OCI-LY1 (cell line): Measurements from ENCODE around the gene TNFSF13.

ENCODE experiments used
- CTCF ChIP-seq: fragments of 200-600 bp; sonication (generic), shearing (Covaris generic); IDR thresholded peaks from 2 replicates; pipeline ENCODE4 v1.5.1; 2017; ENCODE audit warnings: mild to moderate bottlenecking, antibody characterized with exemption, low read length, moderate library complexity, mixed read lengths
- EZH2 ChIP-seq: fragments of 200-600 bp; sonication (generic), shearing (Covaris generic); IDR thresholded peaks from 2 replicates; pipeline ENCODE4 v1.8.0; 2017; ENCODE audit warnings: borderline replicate concordance, mixed run types, mild to moderate bottlenecking, antibody characterized with exemption, low read length, moderate library complexity, mixed read lengths

GRCh38 chr17:7582396-7583252 is 24.1 kb downstream of the TNFSF13 start:
- TF ChIP-seq CTCF (no peak), EZH2 (no peak)
